Measurements from ENCODE around the gene CHRNA1. TPM values are rescaled to one million over a fixed set of nuclear protein-coding genes. Genes with fewer than 3 reads are reported as not detected.

The CHRNA1 gene
- total RNA-seq, 4 donors from 2014 or later = not detected

GRCh38 chr2:174729797-174730697 is 34.2 kb downstream of the CHRNA1 start:
- TF ChIP-seq, protein P1, sequence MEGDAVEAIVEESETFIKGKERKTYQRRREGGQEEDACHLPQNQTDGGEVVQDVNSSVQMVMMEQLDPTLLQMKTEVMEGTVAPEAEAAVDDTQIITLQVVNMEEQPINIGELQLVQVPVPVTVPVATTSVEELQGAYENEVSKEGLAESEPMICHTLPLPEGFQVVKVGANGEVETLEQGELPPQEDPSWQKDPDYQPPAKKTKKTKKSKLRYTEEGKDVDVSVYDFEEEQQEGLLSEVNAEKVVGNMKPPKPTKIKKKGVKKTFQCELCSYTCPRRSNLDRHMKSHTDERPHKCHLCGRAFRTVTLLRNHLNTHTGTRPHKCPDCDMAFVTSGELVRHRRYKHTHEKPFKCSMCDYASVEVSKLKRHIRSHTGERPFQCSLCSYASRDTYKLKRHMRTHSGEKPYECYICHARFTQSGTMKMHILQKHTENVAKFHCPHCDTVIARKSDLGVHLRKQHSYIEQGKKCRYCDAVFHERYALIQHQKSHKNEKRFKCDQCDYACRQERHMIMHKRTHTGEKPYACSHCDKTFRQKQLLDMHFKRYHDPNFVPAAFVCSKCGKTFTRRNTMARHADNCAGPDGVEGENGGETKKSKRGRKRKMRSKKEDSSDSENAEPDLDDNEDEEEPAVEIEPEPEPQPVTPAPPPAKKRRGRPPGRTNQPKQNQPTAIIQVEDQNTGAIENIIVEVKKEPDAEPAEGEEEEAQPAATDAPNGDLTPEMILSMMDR (IDR thresholded peaks at IDR 0.05) = no peak
- TF ChIP-seq POLR2A (IDR thresholded peaks at IDR 0.05) = no peak
- Histone ChIP-seq H3K27ac (no peak overlapping the region), H3K9me3 (no peaks in the 10 kb centered on the region), H3K27me3 (peaks cover 0 to 5% of the 10 kb centered on the region in 2 donors), H3K4me3 (peak overlapping the region in 1 of 2 donors; percentile 7), H3K36me3 (no peaks in the 10 kb centered on the region), H3K4me1 (no peaks in the 10 kb centered on the region)
- intact Hi-C loops (cut with DNase I; ENCODE audit: low total_unique reads) = no loop called here
- DNase-seq = no peak

DNA sequence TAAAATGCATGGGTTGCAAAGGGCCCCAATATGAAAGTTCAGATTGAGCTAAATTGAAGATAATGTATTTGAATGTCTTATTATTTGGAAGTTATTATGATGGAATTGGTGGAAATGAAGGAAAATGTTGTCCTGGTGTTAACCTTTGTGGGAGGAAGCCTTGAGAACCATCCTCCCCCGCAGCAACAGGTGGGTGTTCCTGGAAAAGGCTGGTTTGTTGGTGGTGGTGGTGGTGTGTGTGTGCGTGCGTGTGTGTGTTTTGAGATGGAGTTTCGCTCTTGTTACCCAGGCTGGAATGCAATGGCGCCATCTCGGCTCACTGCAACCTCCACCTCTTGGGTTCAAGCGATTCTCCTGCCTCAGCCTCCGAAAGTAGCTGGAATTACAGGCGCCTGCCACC is 36.2 kb downstream of the CHRNA1 start:
- H3K9me3 ChIP-seq = no peaks in the 10 kb centered on the region
- H3K27me3 ChIP-seq = peaks cover 0 to 5% of the 10 kb centered on the region in 2 donors
- no peak for DNase-seq
- H3K4me1 ChIP-seq = no peaks in the 10 kb centered on the region
- no peaks in the 10 kb centered on the region for H3K36me3 ChIP-seq
- intact Hi-C loops (cut with DNase I; ENCODE audit: low total_unique reads) = no loop called here
- H3K4me3 ChIP-seq = no peak overlapping the region
- TF ChIP-seq, protein P1 (IDR thresholded peaks at IDR 0.05) = no peak
- no peak for TF ChIP-seq POLR2A (IDR thresholded peaks at IDR 0.05)
- no peak overlapping the region for H3K27ac ChIP-seq

DNA sequence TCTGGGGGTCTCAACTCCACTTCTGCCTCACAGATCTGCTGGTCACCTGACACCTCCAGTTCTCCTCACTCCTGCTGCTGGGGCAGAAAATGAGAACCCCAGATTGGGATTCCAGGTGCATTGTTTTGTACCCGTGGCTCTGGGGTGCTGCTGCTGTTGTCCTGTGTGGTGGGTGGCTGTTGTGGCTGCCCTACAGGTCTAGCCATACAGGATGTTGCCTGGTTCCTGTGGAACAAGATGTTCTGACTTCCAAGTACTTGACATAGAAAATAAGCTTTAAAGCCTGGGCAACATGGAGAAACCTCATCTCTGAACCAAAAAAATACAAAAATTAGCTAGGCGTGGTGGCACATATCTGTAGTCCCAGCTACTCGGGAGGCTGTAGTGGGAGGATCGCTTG is 38.1 kb downstream of the CHRNA1 start:
- H3K4me1 ChIP-seq = no peaks in the 10 kb centered on the region
- no peak for TF ChIP-seq POLR2A (IDR thresholded peaks at IDR 0.05)
- TF ChIP-seq, protein P1 (IDR thresholded peaks at IDR 0.05) = no peak
- intact Hi-C loops (cut with DNase I; ENCODE audit: low total_unique reads) = no loop called here
- no peak overlapping the region for H3K27ac ChIP-seq
- no peaks in the 10 kb centered on the region for H3K36me3 ChIP-seq
- peaks cover 0 to 5% of the 10 kb centered on the region in 2 donors for H3K27me3 ChIP-seq
- no peaks in the 10 kb centered on the region for H3K9me3 ChIP-seq
- H3K4me3 ChIP-seq = no peak overlapping the region
- DNase-seq = no peak

DNA sequence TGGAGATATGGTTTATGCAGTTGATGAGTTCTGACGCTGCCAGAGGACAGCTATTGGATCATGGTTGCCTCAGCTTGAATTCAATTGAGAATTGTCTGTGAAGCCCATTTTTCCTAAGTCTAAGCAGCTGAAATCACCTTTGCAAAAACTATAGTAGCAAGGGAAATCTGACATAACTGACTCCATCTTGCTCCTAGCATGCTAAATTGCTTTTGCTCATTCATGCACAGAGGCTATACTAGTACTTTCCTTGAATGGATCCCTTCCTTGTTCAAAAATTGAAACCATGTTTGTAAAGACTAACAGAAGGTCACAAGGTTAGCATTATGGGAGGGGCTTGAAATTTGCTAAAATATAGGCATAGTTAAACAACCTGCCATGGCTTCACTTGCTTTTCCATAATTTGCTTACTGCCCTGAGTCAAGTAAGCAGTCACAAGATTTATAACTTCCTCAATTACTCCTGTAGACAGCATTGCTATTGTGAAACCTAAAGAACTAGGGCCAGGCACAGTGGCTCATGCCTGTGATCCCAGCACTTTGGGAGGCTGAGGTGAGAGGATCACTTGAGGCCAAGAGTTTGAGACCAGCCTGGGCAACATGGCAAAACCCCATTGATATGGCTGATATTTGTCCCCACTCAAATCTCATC is 41.2 kb downstream of the CHRNA1 start:
- Histone ChIP-seq H3K27ac (no peak overlapping the region), H3K27me3 (peaks cover 0 to 5% of the 10 kb centered on the region in 2 donors), H3K4me3 (no peak overlapping the region), H3K36me3 (no peaks in the 10 kb centered on the region), H3K9me3 (no peaks in the 10 kb centered on the region), H3K4me1 (no peaks in the 10 kb centered on the region)
- intact Hi-C loops (cut with DNase I; ENCODE audit: low total_unique reads) = no loop called here
- DNase-seq = no peak
- no peak for TF ChIP-seq POLR2A (IDR thresholded peaks at IDR 0.05)
- TF ChIP-seq, protein P1 (IDR thresholded peaks at IDR 0.05) = no peak

- Histone ChIP-seq H3K27ac (no peak overlapping the region), H3K27me3 (no peaks in the 10 kb centered on the region), H3K36me3 (no peaks in the 10 kb centered on the region), H3K4me3 (no peak overlapping the region), H3K4me1 (no peaks in the 10 kb centered on the region), H3K9me3 (no peaks in the 10 kb centered on the region)
- no peak for TF ChIP-seq POLR2A (IDR thresholded peaks at IDR 0.05)
- TF ChIP-seq, protein P1 (IDR thresholded peaks at IDR 0.05) = no peak
- intact Hi-C loops (cut with DNase I; ENCODE audit: low total_unique reads) = no loop called here
- no peak for DNase-seq
Observed at GRCh38 chr2:174719016-174719415, 45.3 kb downstream of the CHRNA1 start.

Data from uterus (tissue), 4 donors.